ENCODE data around the gene MAST2.
"Not testable (repeated sequence)": the region's sequence is repeated elsewhere in the genome, so short reads cannot be mapped to it uniquely, and the experiment has no call there.

The MAST2 gene

GRCh38 chr1:45862008-45862407 is 58.6 kb downstream of the MAST2 start:
- no peak for DNase-seq

GRCh38 chr1:45863218-45863617 is 59.8 kb downstream of the MAST2 start:
- peak; percentile 68 for DNase-seq

- DNase-seq: no peak
Measured at GRCh38 chr1:45864167-45865106, 61.0 kb downstream of the MAST2 start.

- DNase-seq: no peak
Measured at GRCh38 chr1:45867697-45868348, 64.4 kb downstream of the MAST2 start.

- no peak for DNase-seq
Measured at GRCh38 chr1:45868861-45869260, 65.4 kb downstream of the MAST2 start.

- DNase-seq: no peak
Measured at GRCh38 chr1:45870500-45870899, 67.1 kb downstream of the MAST2 start.

- not testable (repeated sequence) for DNase-seq
Measured at GRCh38 chr1:45872173-45872801, 68.9 kb downstream of the MAST2 start.

GRCh38 chr1:45876000-45876617 is 72.7 kb downstream of the MAST2 start:
- DNase-seq: no peak

GRCh38 chr1:45877264-45877663 is 73.9 kb downstream of the MAST2 start:
- DNase-seq: no peak

- no peak for DNase-seq
Measured at GRCh38 chr1:45879885-45880598, 76.6 kb downstream of the MAST2 start.

- no peak for DNase-seq
Measured at GRCh38 chr1:45880930-45881329, 77.5 kb downstream of the MAST2 start.

GRCh38 chr1:45883658-45884057 is 80.2 kb downstream of the MAST2 start:
- DNase-seq: no peak

GRCh38 chr1:45884700-45885099 is 81.3 kb downstream of the MAST2 start:
- DNase-seq: peak; percentile 18

- DNase-seq: no peak
Measured at GRCh38 chr1:45886229-45886628, 82.8 kb downstream of the MAST2 start.

- DNase-seq: no peak
Measured at GRCh38 chr1:45887156-45887842, 83.9 kb downstream of the MAST2 start.

- DNase-seq: no peak
Measured at GRCh38 chr1:45890078-45890477, 86.7 kb downstream of the MAST2 start.

- DNase-seq: no peak
Measured at GRCh38 chr1:45891087-45891486, 87.7 kb downstream of the MAST2 start.

- no peak for DNase-seq
Measured at GRCh38 chr1:45892068-45892785, 88.8 kb downstream of the MAST2 start.

GRCh38 chr1:45894331-45894730 is 90.9 kb downstream of the MAST2 start:
- no peak for DNase-seq

GRCh38 chr1:45894921-45895320 is 91.5 kb downstream of the MAST2 start:
- DNase-seq: no peak

- no peak for DNase-seq
Measured at GRCh38 chr1:45895406-45895805, 92.0 kb downstream of the MAST2 start.
